Measurements from ENCODE around the gene BNIPL.

- TF ChIP-seq CTCF (IDR thresholded peaks at IDR 0.05) = no peak
- no peak for TF ChIP-seq POLR2A (IDR thresholded peaks at IDR 0.05)
Observed at GRCh38 chr1:151009674-151010345, 26.6 kb upstream of the BNIPL start.
